HL-60 (cell line): ENCODE measurements around the gene ATG5.

Experiments
- GABPA ChIP-seq: IDR thresholded peaks from 2 replicates; pipeline ENCODE4 v1.6.1; 2012; ENCODE audit warnings: low read depth
- POLR2AphosphoS5 ChIP-seq: IDR thresholded peaks from 2 replicates; pipeline ENCODE4 v1.6.1; 2012; ENCODE audit warnings: low read depth
- TF ChIP-seq, protein P1 (sequence below): IDR thresholded peaks from one replicate; pipeline ENCODE4 v1.5.1; 2011; ENCODE audit warnings: low read length, control low read depth, inconsistent platforms; ENCODE audit not compliant: insufficient read depth

DNA sequence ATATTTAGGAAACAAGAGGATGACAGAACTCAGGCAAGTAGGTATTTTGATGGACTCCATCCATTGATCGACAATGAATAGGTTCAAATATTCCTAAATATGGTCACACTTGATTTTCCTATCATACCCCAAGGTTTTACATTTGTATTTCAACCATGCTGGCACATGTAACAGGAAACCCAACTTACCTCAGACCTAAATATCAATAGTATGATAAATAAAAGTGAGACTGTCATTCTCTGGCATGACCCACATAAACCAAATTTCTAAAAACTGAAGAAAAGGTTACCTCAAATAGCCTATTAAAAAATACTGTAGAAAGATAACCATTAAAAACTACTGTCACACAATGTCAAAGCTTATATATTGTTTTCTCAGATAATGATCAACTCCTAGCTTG, 142.1 kb downstream of the ATG5 start:
- TF ChIP-seq, protein P1, sequence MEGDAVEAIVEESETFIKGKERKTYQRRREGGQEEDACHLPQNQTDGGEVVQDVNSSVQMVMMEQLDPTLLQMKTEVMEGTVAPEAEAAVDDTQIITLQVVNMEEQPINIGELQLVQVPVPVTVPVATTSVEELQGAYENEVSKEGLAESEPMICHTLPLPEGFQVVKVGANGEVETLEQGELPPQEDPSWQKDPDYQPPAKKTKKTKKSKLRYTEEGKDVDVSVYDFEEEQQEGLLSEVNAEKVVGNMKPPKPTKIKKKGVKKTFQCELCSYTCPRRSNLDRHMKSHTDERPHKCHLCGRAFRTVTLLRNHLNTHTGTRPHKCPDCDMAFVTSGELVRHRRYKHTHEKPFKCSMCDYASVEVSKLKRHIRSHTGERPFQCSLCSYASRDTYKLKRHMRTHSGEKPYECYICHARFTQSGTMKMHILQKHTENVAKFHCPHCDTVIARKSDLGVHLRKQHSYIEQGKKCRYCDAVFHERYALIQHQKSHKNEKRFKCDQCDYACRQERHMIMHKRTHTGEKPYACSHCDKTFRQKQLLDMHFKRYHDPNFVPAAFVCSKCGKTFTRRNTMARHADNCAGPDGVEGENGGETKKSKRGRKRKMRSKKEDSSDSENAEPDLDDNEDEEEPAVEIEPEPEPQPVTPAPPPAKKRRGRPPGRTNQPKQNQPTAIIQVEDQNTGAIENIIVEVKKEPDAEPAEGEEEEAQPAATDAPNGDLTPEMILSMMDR: no peak
- TF ChIP-seq POLR2AphosphoS5 (no peak), GABPA (no peak)
